Adrenal gland (tissue), 12 donors: ENCODE results near the gene EDAR. TPM values are rescaled to one million over a fixed set of nuclear protein-coding genes. Genes with fewer than 3 reads are reported as not detected.

Experiments used
- DNase-seq, 7 donors: peaks; one replicate each; pipeline ENCODE4 v3.0.0-alpha.2; 2019 to 2020
- H3K27ac ChIP-seq, 5 donors: fragments of 200-600 bp; sonication (generic) in 4 of 5; 1 replicate in 3 of 5; 2 replicates in 2 of 5; pipeline versions ENCODE4 v1.5.1 to v1.8.0; 2016 to 2020; ENCODE audit warnings: mild to moderate bottlenecking in 1 of 5
- H3K27me3 ChIP-seq: fragments of 200-600 bp; 2 replicates; pipeline ENCODE4 v1.8.0; 2021
- H3K36me3 ChIP-seq, 2 donors: fragments of 200-600 bp; replicated peaks in 1 of 2; 1 replicate in 1 of 2; 2 replicates in 1 of 2; pipeline versions ENCODE4 v1.5.1 to v1.8.0; 2018 to 2022
- H3K4me1 ChIP-seq, 2 donors: fragments of 200-600 bp; replicated peaks in 1 of 2; 1 replicate in 1 of 2; 2 replicates in 1 of 2; pipeline versions ENCODE4 v1.5.1 to v1.8.0; 2018 to 2021
- H3K4me3 ChIP-seq, 4 donors: fragments of 200-600 bp; sonication (generic) in 3 of 4; one replicate each; pipeline ENCODE4 v1.5.1; 2016 to 2018
- H3K9me3 ChIP-seq, 3 donors: fragments of 200-600 bp; sonication (generic) in 1 of 3; replicated peaks in 1 of 3; 1 replicate in 2 of 3; 2 replicates in 1 of 3; pipeline versions ENCODE4 v1.5.1 to v1.8.0; 2016 to 2021
- CTCF ChIP-seq, 6 experiments: fragments of 450-650 bp in 4 of 6; fragments of 200-600 bp in 2 of 6; sonication (generic) in 1 of 6; IDR thresholded peaks; 1 replicate in 5 of 6; 2 replicates in 1 of 6; pipeline versions ENCODE4 v1.5.1 to v1.8.0; 2016 to 2021; ENCODE audit warnings: antibody characterized with exemption in 6 of 6, mild to moderate bottlenecking in 2 of 6, moderate library complexity in 1 of 6
- POLR2A ChIP-seq, 2 donors: fragments of 450-650 bp; IDR thresholded peaks; one replicate each; pipeline ENCODE4 v1.6.1; 2017; ENCODE audit warnings: antibody characterized with exemption in 2 of 2, mild to moderate bottlenecking in 2 of 2, moderate library complexity in 1 of 2
- whole genome bisulfite sequencing, 4 donors: extraction: QIAGEN DNeasy Blood & Tissue Kit in 2 of 4; methylation state at CpG; one replicate each; pipeline versions ENCODE4 v1.1.5 to v1.1.7; 2013 to 2017; 5-methylcytosine and 5-hydroxymethylcytosine counted together
- intact Hi-C, 2 donors: fragments of 100-400 bp; cut with DNase I; formaldehyde crosslinking; loops; one replicate each; pipeline versions ENCODE4 v1.14.1 to v1.15.0; 2022 to 2023
- polyA plus RNA-seq, 3 donors: library from polyadenylated mRNA; stranded (reverse); fragments of 200-250 nt in 2 of 3; fragments of 350-450 nt in 1 of 3; fragmentation: Illumina TruSeq in 1 of 3; extraction: RNeasy Lipid Tissue Mini Kit (QIAGEN cat#74804) in 1 of 3; gene quantifications; one replicate each; pipeline ENCODE4 v1.2.3, GENCODE V29; 2013 to 2014
- total RNA-seq, 9 donors: library from RNA; depleted of rRNA in 4 of 9; stranded (reverse); fragments of >200 nt in 4 of 9; fragments of 120-200 nt in 1 of 9; fragmentation: NEBNext Ultra II Directional in 1 of 9; extraction: Animal tissue kit (Norgen Biotek cat#: 25700) in 1 of 9; gene quantifications; one replicate each; pipeline versions ENCODE4 v1.1.0 to v1.2.4, GENCODE V29; 2013 to 2023
- donor health status: healthy with polysubstance abuse.
- donor health status: Bipolar disorder and iron deficiency.
- donor health status: DM: yes; HTN: yes; CAD: no.
- donor health status: DM: no; HTN: no; CAD: no.
- donor health status: DM: no; HTN: no; CAD: no.
- donor health status: DM: yes; HTN: yes; CAD: no.

EDAR gene
- total and polyA plus RNA-seq, 12 donors = not detected

GRCh38 chr2:109014476-109014875, 25.5 kb upstream of the EDAR start:
- intact Hi-C loops = no loop called here
- H3K27ac ChIP-seq = no peak overlapping the region
- WGBS, 4 donors = 81 to 85% (median 82%) methylated on average over 8 of the region's 8 CpGs
- H3K4me1 ChIP-seq = no peaks in the 10 kb centered on the region
- DNase-seq = no peak
- H3K27me3 ChIP-seq = no peaks in the 10 kb centered on the region
- TF ChIP-seq POLR2A (IDR thresholded peaks at IDR 0.05) (no peak), CTCF (IDR thresholded peaks at IDR 0.05) (no peak)
- H3K9me3 ChIP-seq = no peaks in the 10 kb centered on the region
- no peak overlapping the region for H3K4me3 ChIP-seq
- no peaks in the 10 kb centered on the region for H3K36me3 ChIP-seq

GRCh38 chr2:109013051-109013450, 24.0 kb upstream of the EDAR start:
- intact Hi-C loops = no loop called here
- no peaks in the 10 kb centered on the region for H3K36me3 ChIP-seq

GRCh38 chr2:109009920-109010610, 21.0 kb upstream of the EDAR start:
- Histone ChIP-seq H3K36me3 (no peaks in the 10 kb centered on the region), H3K27me3 (no peaks in the 10 kb centered on the region), H3K4me1 (no peaks in the 10 kb centered on the region), H3K27ac (no peak overlapping the region), H3K9me3 (no peaks in the 10 kb centered on the region), H3K4me3 (no peak overlapping the region)
- 50 to 71% (median 66%) methylated on average over 9 of the region's 9 CpGs for WGBS, 4 donors
- no peak for DNase-seq
- intact Hi-C loops = no loop called here
- TF ChIP-seq POLR2A (IDR thresholded peaks at IDR 0.05) (no peak), CTCF (IDR thresholded peaks at IDR 0.05) (no peak)

More at GRCh38 chr2:109013051-109013450, 24.0 kb upstream of the EDAR start:
- Histone ChIP-seq H3K9me3 (no peaks in the 10 kb centered on the region), H3K27ac (no peak overlapping the region), H3K4me3 (no peak overlapping the region), H3K27me3 (no peaks in the 10 kb centered on the region), H3K4me1 (no peaks in the 10 kb centered on the region)
- DNase-seq = no peak
- 79 to 90% (median 88%) methylated on average over 5 of the region's 5 CpGs for WGBS, 4 donors
- TF ChIP-seq POLR2A (IDR thresholded peaks at IDR 0.05) = no peak
- no peak for TF ChIP-seq CTCF (IDR thresholded peaks at IDR 0.05)

GRCh38 chr2:109006971-109007370, 18.0 kb upstream of the EDAR start:
- no peak for DNase-seq
- intact Hi-C loops = no loop called here
- Histone ChIP-seq H3K27me3 (no peaks in the 10 kb centered on the region), H3K27ac (no peak overlapping the region), H3K4me1 (no peaks in the 10 kb centered on the region), H3K36me3 (no peaks in the 10 kb centered on the region), H3K9me3 (no peaks in the 10 kb centered on the region), H3K4me3 (no peak overlapping the region)
- WGBS, 4 donors = 74 to 85% (median 77%) methylated on average over 4 of the region's 4 CpGs
- TF ChIP-seq POLR2A (IDR thresholded peaks at IDR 0.05) (no peak), CTCF (IDR thresholded peaks at IDR 0.05) (no peak)
